ENCODE measurements around the gene OR2AE1. TPM values are rescaled to one million over a fixed set of nuclear protein-coding genes. Genes with fewer than 3 reads are reported as not detected.

OR2AE1 gene
- total RNA-seq, 1 donor from 2014 or later = not detected

Other genes with a start within 250 kb of the OR2AE1 start
- gene CYP3A5, start 197.0 kb downstream of the OR2AE1 start, total RNA-seq = 564 TPM
- gene CYP3A7, start 141.8 kb downstream of the OR2AE1 start, total RNA-seq = 17.5 TPM
- gene CYP3A4, start 92.8 kb downstream of the OR2AE1 start, total RNA-seq = 1,005 TPM
- gene CYP3A43, start 49.0 kb downstream of the OR2AE1 start, total RNA-seq = 27.3 TPM
- 13.7 TPM for gene TRIM4, start 42.5 kb upstream of the OR2AE1 start, total RNA-seq
- gene GJC3, start 52.6 kb upstream of the OR2AE1 start, total RNA-seq = 0.86 TPM
- 2,337 TPM for gene AZGP1, start 99.0 kb upstream of the OR2AE1 start, total RNA-seq
- gene ZKSCAN1, start 138.6 kb upstream of the OR2AE1 start, total RNA-seq = 99.9 TPM
- gene ZSCAN21, start 172.7 kb upstream of the OR2AE1 start, total RNA-seq = 7.7 TPM
- gene ZNF3, start 204.7 kb upstream of the OR2AE1 start, total RNA-seq = 14.5 TPM
- 42.6 TPM for gene COPS6, start 211.9 kb upstream of the OR2AE1 start, total RNA-seq
- gene MCM7, start 224.4 kb upstream of the OR2AE1 start, total RNA-seq = 17.7 TPM
- gene AP4M1, start 224.6 kb upstream of the OR2AE1 start, total RNA-seq = 4.5 TPM
- 14.9 TPM for gene TAF6, start 242.3 kb upstream of the OR2AE1 start, total RNA-seq
- 2.4 TPM for gene CNPY4, start 242.6 kb upstream of the OR2AE1 start, total RNA-seq
- 0.78 TPM for gene MBLAC1, start 249.9 kb upstream of the OR2AE1 start, total RNA-seq

All from left lobe of liver (tissue), 1 donor.